K562 (cell line): Measurements from ENCODE around the gene SEC31A. TPM values are rescaled to one million over a fixed set of nuclear protein-coding genes. Genes with fewer than 3 reads are reported as not detected.

Experiments used
- ATAC-seq: fragments of 200-7000 bp; cut with Tn5 transposase; 3 replicates; pipeline ENCODE4 v1.9.1; 2020; ENCODE audit warnings: moderate library complexity
- BruUV-seq: library from RNA; stranded (reverse); fragments of 400-500 nt; replicated peaks from 2 replicates; lab custom pipeline; 2021; lab: Mats Ljungman, UMichigan
- CTCF ChIA-PET: fragments of 300-600 bp; formaldehyde crosslinking; extraction: SDS; loops from one replicate; lab custom pipeline; 2021; ENCODE audit warnings: low intra/inter-chr PET ratio; lab: Yijun Ruan, JAX
- POLR2A ChIA-PET: fragments of 300-600, 350-650 bp; sonication (Branson Sonifier 250); formaldehyde crosslinking; extraction: SDS; loops from one replicate; lab custom pipeline; 2021; ENCODE audit warnings: antibody characterized with exemption, inconsistent platforms; lab: Yijun Ruan, JAX
- DNase-seq, 4 experiments: peaks; one replicate each; pipeline versions ENCODE4 v3.0.0 to v3.0.0-alpha.2; 2011 to 2018; ENCODE audit warnings: low spot score in 3 of 4, mixed read lengths in 3 of 4; ENCODE audit errors: extremely low read depth in 1 of 4
- FAIRE-seq: peaks from 2 replicates; lab custom pipeline; 2011; peaks lifted over from hg19 to GRCh38; lab: Jason Lieb, UNC
- H2AFZ ChIP-seq: 2 replicates; pipeline ENCODE4 v1.6.0; 2011; ENCODE audit warnings: low read depth, low read length, control low read depth, inconsistent platforms
- H3K27ac ChIP-seq: fragments of 200-600 bp; 3 replicates; pipeline ENCODE4 v1.8.0; 2011; ENCODE audit warnings: low read depth, mild to moderate bottlenecking, control low read depth, inconsistent platforms, low read length, moderate library complexity, mixed read lengths; ENCODE audit errors: extremely low read depth
- H3K27me3 ChIP-seq, 2 experiments: fragments of 300-600 bp in 1 of 2; 2 replicates in 1 of 2; 3 replicates in 1 of 2; pipeline versions ENCODE4 v1.6.0 to v1.8.0; 2011; ENCODE audit warnings: inconsistent platforms in 2 of 2, low read length in 2 of 2, mild to moderate bottlenecking in 1 of 2, mixed read lengths in 1 of 2, moderate library complexity in 1 of 2; ENCODE audit not compliant: control insufficient read depth in 2 of 2, insufficient read depth in 2 of 2
- H3K36me3 ChIP-seq: fragments of 300-600 bp; 3 replicates; pipeline ENCODE4 v1.8.0; 2011; ENCODE audit warnings: mild to moderate bottlenecking, low read length, inconsistent platforms; ENCODE audit not compliant: control insufficient read depth, insufficient read depth
- H3K4me1 ChIP-seq, 2 experiments: fragments of 200-600 bp in 1 of 2; replicated peaks in 1 of 2; 2 replicates in 1 of 2; 3 replicates in 1 of 2; pipeline versions ENCODE4 v1.5.1 to v1.8.0; 2011; ENCODE audit warnings: inconsistent platforms in 2 of 2, low read length in 2 of 2, mild to moderate bottlenecking in 1 of 2, mixed read lengths in 1 of 2, moderate library complexity in 1 of 2; ENCODE audit not compliant: control insufficient read depth in 2 of 2, insufficient read depth in 2 of 2
- H3K4me2 ChIP-seq: 2 replicates; pipeline ENCODE4 v1.6.1; 2011; ENCODE audit warnings: low read length, control low read depth, inconsistent platforms, mixed read lengths; ENCODE audit not compliant: insufficient read depth
- H3K4me3 ChIP-seq: fragments of 200-600 bp; sonication (generic), shearing (Covaris generic); 2 replicates; pipeline ENCODE4 v1.5.1; 2016; ENCODE audit warnings: control low read depth, inconsistent platforms
- H3K79me2 ChIP-seq: fragments of 200-600 bp; 3 replicates; pipeline ENCODE4 v1.8.0; 2011; ENCODE audit warnings: low read length, inconsistent platforms; ENCODE audit not compliant: control insufficient read depth, insufficient read depth
- H3K9ac ChIP-seq, 2 experiments: 2 replicates each; pipeline versions ENCODE4 v1.6.0 to v1.6.1; 2011; ENCODE audit warnings: low read depth in 2 of 2, low read length in 2 of 2, control low read depth in 1 of 2, inconsistent platforms in 1 of 2, mild to moderate bottlenecking in 1 of 2, mixed read lengths in 1 of 2; ENCODE audit not compliant: insufficient read depth in 1 of 2
- H3K9me1 ChIP-seq: one replicate; pipeline ENCODE4 v1.6.0; 2011; ENCODE audit warnings: inconsistent platforms, mild to moderate bottlenecking, low read length, moderate library complexity; ENCODE audit not compliant: control insufficient read depth, insufficient read depth
- H3K9me3 ChIP-seq: replicated peaks from 2 replicates; pipeline ENCODE4 v1.5.1; 2011; ENCODE audit warnings: low read depth, low read length, inconsistent platforms; ENCODE audit not compliant: control insufficient read depth, insufficient read depth
- H4K20me1 ChIP-seq: replicated peaks from 2 replicates; pipeline ENCODE4 v1.6.1; 2011; ENCODE audit warnings: low read length, inconsistent platforms, mixed read lengths; ENCODE audit not compliant: control insufficient read depth, insufficient read depth
- ARNT ChIP-seq, 2 experiments: fragments of 450-650 bp; IDR thresholded peaks; 2 replicates each; pipeline ENCODE4 v1.6.1; 2016; ENCODE audit warnings: mild to moderate bottlenecking in 1 of 2
- CHAMP1 ChIP-seq: fragments of 450-650 bp; IDR thresholded peaks from 2 replicates; pipeline ENCODE4 v1.6.1; 2016; ENCODE audit warnings: mild to moderate bottlenecking
- GABPB1 ChIP-seq: sonication (generic); formaldehyde crosslinking; IDR thresholded peaks from 2 replicates; pipeline ENCODE4 v1.8.0; 2022; ENCODE audit warnings: mild to moderate bottlenecking, missing genetic modification reagents
- HMBOX1 ChIP-seq: sonication (generic); IDR thresholded peaks from 2 replicates; pipeline ENCODE4 v1.6.1; 2016
- SMARCB1 ChIP-seq: IDR thresholded peaks from 2 replicates; pipeline ENCODE4 v1.6.1; 2011; ENCODE audit warnings: improper control_type of control experiment, low read depth; ENCODE audit not compliant: insufficient read length
- TCFL5 ChIP-seq: fragments of 250-450 bp; sonication (Bioruptor Pico); conservative IDR thresholded peaks from 2 replicates; pipeline ENCODE4 v1.6.1; 2021; ENCODE audit warnings: mild to moderate bottlenecking, moderate library complexity, matching md5 sums
- THAP7 ChIP-seq: fragments of 250-450 bp; sonication (Bioruptor Pico); IDR thresholded peaks from 2 replicates; pipeline ENCODE4 v1.5.0; 2021
- THRB ChIP-seq: fragments of 450-650 bp; formaldehyde crosslinking; conservative IDR thresholded peaks from 2 replicates; pipeline ENCODE4 v1.4.0; 2022; ENCODE audit warnings: mild to moderate bottlenecking, missing genetic modification characterization
- USF1 ChIP-seq: sonication (generic); formaldehyde crosslinking; IDR thresholded peaks from 2 replicates; pipeline ENCODE4 v1.9.0; 2022; ENCODE audit warnings: mild to moderate bottlenecking, missing genetic modification reagents
- ZBTB7A ChIP-seq: IDR thresholded peaks from 2 replicates; pipeline ENCODE4 v1.6.1; 2011; ENCODE audit warnings: low read depth, mild to moderate bottlenecking, low read length, moderate library complexity, borderline replicate concordance; ENCODE audit not compliant: control insufficient read depth
- ZC3H8 ChIP-seq: fragments of 450-650 bp; IDR thresholded peaks from 2 replicates; pipeline ENCODE4 v1.6.1; 2017
- ZNF165 ChIP-seq: fragments of 250-450 bp; sonication (Bioruptor Pico); IDR thresholded peaks from 2 replicates; pipeline ENCODE4 v1.4.0; 2020; ENCODE audit warnings: borderline replicate concordance
- WGBS: fragments of 100-300 bp; shearing (Covaris generic); methylation state at CpG from one replicate; pipeline ENCODE4 v1.1.6; 2016; ENCODE audit warnings: low coverage, mixed read lengths; ENCODE audit not compliant: insufficient coverage; ENCODE audit errors: missing lambda C conversion rate; 5-methylcytosine and 5-hydroxymethylcytosine counted together
- in situ Hi-C: fragments of 300-500 bp; cut with MboI; formaldehyde crosslinking; loops from 4 replicates; pipeline ENCODE4 v1.15.0; 2018; ENCODE audit warnings: inconsistent platforms, mixed read lengths
- intact Hi-C: fragments of 100-400 bp; cut with micrococcal nuclease; formaldehyde crosslinking; loops from 2 replicates; pipeline ENCODE4 v1.14.2; 2022
- polyA plus RNA-seq, 8 experiments: library from polyadenylated mRNA; depleted of rRNA in 4 of 8; stranded (reverse) in 5 of 8; unstranded in 3 of 8; fragments of >200 nt; fragmentation: Nextera tagmentation in 2 of 8; fragmentation: Illumina TruSeq in 1 of 8; extraction: Ambion mirVana in 2 of 8; extraction: Trizol in 1 of 8; gene quantifications; 2 replicates each; pipeline versions ENCODE4 v1.2.1 to v1.2.3, GENCODE V29; 2011 to 2014; ENCODE audit warnings: inconsistent platforms in 1 of 8, missing spikeins in 1 of 8
- total RNA-seq, 7 experiments: library from RNA; depleted of rRNA in 6 of 7; stranded (reverse); fragments of >200 nt in 6 of 7; fragmentation: Illumina TruSeq in 2 of 7; extraction: Trizol in 2 of 7; gene quantifications; 2 replicates each; pipeline versions ENCODE4 v1.2.1 to v1.2.3, GENCODE V29; 2011 to 2021; ENCODE audit warnings: low replicate concordance in 1 of 7

The SEC31A gene
- total and polyA plus RNA-seq, 9 of the 15 experiments (the other 6 are each of a cell fraction or from before 2014, with no cell fraction given) = 78.9 to 241 (median 173) TPM

- no TSS peak for BruUV-seq
- Histone ChIP-seq H3K27me3 (peaks cover 38 to 63% of the 10 kb centered on the region in 2 experiments), H3K27ac (no peak overlapping the region), H4K20me1 (peaks cover 2% of the 10 kb centered on the region; the same call in 1 of the 2 replicates), H3K4me3 (no peak overlapping the region), H3K36me3 (no peaks in the 10 kb centered on the region), H3K9me1 (no peaks in the 10 kb centered on the region), H3K4me1 (peaks cover 0 to 15% of the 10 kb centered on the region in 2 experiments; a peak in 2 of 5 replicates), H3K4me2 (no peak overlapping the region), H3K9ac (no peak overlapping the region)
- 34% methylated on average over 41 of the region's 47 CpGs for WGBS
- ATAC-seq (no peak), DNase-seq (no peak)
- CTCF ChIA-PET = no interaction called here
- TF ChIP-seq ZNF165 (CRISPR knock-in tag) = no peak
- TF ChIP-seq THAP7 = no peak
- TF ChIP-seq ARNT (IDR thresholded peaks at IDR 0.05) = no peak
- no peak for TF ChIP-seq ZBTB7A
- no peak for TF ChIP-seq THRB (CRISPR knock-in tag)
- no peak for TF ChIP-seq USF1
- TF ChIP-seq HMBOX1 = no peak
- no peak for TF ChIP-seq ZC3H8
- TF ChIP-seq CHAMP1 = no peak
- TF ChIP-seq GABPB1 = no peak
- no peak for TF ChIP-seq TCFL5 (CRISPR knock-in tag)
- TF ChIP-seq SMARCB1 = no peak
- TF ChIP-seq, all 486 proteins: peak for 0
- Histone ChIP-seq H3K79me2 (no peaks in the 10 kb centered on the region), H3K9me3 (no peaks in the 10 kb centered on the region), H2AFZ (no peak overlapping the region)
- in situ Hi-C loops = no loop called here
- intact Hi-C loops = no loop called here
- FAIRE-seq = no peak
- POLR2A ChIA-PET = interaction anchor here (0.6 kb wide), 1 partner anchor 435 kb away, joined by 3 read pairs; no protein-coding TSS in a partner anchor
Observed at GRCh38 chr4:82797405-82798111, 93.4 kb downstream of the SEC31A start.
